Measurements from ENCODE around the gene MEGF10. TPM values are rescaled to one million over a fixed set of nuclear protein-coding genes. Genes with fewer than 3 reads are reported as not detected.

MEGF10 gene
- total RNA-seq, 1 donor from 2014 or later, result 96.1 TPM

GRCh38 chr5:127409921-127410675, 119.5 kb downstream of the MEGF10 start:
- H3K4me3 Mint-ChIP-seq, result no peak overlapping the region
- no peak overlapping the region for H3K27ac Mint-ChIP-seq (ENCODE audit: unreplicated experiment)
- H3K4me1 Mint-ChIP-seq, result peaks cover 20% of the 10 kb centered on the region
- no peaks in the 10 kb centered on the region for H3K27me3 Mint-ChIP-seq (ENCODE audit: low read depth)
- H3K9me3 Mint-ChIP-seq, result no peaks in the 10 kb centered on the region
- DNase-seq (ENCODE audit: low read depth, low spot score), result no peak
- TF ChIP-seq, protein P1, sequence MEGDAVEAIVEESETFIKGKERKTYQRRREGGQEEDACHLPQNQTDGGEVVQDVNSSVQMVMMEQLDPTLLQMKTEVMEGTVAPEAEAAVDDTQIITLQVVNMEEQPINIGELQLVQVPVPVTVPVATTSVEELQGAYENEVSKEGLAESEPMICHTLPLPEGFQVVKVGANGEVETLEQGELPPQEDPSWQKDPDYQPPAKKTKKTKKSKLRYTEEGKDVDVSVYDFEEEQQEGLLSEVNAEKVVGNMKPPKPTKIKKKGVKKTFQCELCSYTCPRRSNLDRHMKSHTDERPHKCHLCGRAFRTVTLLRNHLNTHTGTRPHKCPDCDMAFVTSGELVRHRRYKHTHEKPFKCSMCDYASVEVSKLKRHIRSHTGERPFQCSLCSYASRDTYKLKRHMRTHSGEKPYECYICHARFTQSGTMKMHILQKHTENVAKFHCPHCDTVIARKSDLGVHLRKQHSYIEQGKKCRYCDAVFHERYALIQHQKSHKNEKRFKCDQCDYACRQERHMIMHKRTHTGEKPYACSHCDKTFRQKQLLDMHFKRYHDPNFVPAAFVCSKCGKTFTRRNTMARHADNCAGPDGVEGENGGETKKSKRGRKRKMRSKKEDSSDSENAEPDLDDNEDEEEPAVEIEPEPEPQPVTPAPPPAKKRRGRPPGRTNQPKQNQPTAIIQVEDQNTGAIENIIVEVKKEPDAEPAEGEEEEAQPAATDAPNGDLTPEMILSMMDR (conservative IDR thresholded peaks at IDR 0.05), result no peak
- peaks cover 3% of the 10 kb centered on the region for H3K36me3 Mint-ChIP-seq (ENCODE audit: low read depth)

- TF ChIP-seq, protein P1 (conservative IDR thresholded peaks at IDR 0.05), result no peak
- no peak overlapping the region for H3K4me3 Mint-ChIP-seq
- peaks cover 6% of the 10 kb centered on the region for H3K36me3 Mint-ChIP-seq (ENCODE audit: low read depth)
- DNase-seq (ENCODE audit: low read depth, low spot score), result no peak
- H3K9me3 Mint-ChIP-seq, result no peaks in the 10 kb centered on the region
- H3K27ac Mint-ChIP-seq (ENCODE audit: unreplicated experiment), result no peak overlapping the region
- peaks cover 20% of the 10 kb centered on the region for H3K4me1 Mint-ChIP-seq
- no peaks in the 10 kb centered on the region for H3K27me3 Mint-ChIP-seq (ENCODE audit: low read depth)
Observed at GRCh38 chr5:127410959-127411358, 120.4 kb downstream of the MEGF10 start.

DNA sequence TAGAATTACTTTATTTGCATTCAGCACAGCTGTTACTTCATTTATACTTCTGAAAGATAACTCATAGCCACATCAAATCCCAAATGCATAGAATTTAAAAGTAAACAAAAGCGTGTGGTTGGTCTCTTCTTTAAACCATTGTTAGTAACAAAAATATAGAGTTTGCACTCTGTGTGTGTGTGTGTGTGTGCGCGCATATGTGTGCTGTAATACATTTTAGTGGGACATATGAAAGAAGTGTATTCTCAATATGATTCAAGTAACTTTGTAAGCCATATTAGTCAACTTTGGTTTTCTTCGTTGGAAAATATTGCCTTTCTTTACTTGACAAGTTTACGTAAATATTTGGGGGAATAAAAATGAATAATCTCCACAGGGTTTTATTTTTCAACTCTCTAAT, 120.8 kb downstream of the MEGF10 start:
- Mint-ChIP-seq H3K4me1 (peaks cover 17% of the 10 kb centered on the region), H3K27me3 (ENCODE audit: low read depth) (no peaks in the 10 kb centered on the region), H3K9me3 (no peaks in the 10 kb centered on the region), H3K4me3 (no peak overlapping the region), H3K36me3 (ENCODE audit: low read depth) (peaks cover 7% of the 10 kb centered on the region), H3K27ac (ENCODE audit: unreplicated experiment) (no peak overlapping the region)
- TF ChIP-seq, protein P1 (conservative IDR thresholded peaks at IDR 0.05), result no peak
- DNase-seq (ENCODE audit: low read depth, low spot score), result no peak

GRCh38 chr5:127412698-127413097, 122.1 kb downstream of the MEGF10 start:
- Mint-ChIP-seq H3K4me3 (no peak overlapping the region), H3K4me1 (peaks cover 23% of the 10 kb centered on the region), H3K27ac (ENCODE audit: unreplicated experiment) (no peak overlapping the region), H3K9me3 (no peaks in the 10 kb centered on the region), H3K36me3 (ENCODE audit: low read depth) (peaks cover 8% of the 10 kb centered on the region), H3K27me3 (ENCODE audit: low read depth) (no peaks in the 10 kb centered on the region)
- no peak for DNase-seq (ENCODE audit: low read depth, low spot score)
- TF ChIP-seq, protein P1 (conservative IDR thresholded peaks at IDR 0.05), result no peak

GRCh38 chr5:127415034-127415433, 124.4 kb downstream of the MEGF10 start:
- TF ChIP-seq, protein P1 (conservative IDR thresholded peaks at IDR 0.05), result no peak
- H3K36me3 Mint-ChIP-seq (ENCODE audit: low read depth), result peaks cover 14% of the 10 kb centered on the region
- H3K4me3 Mint-ChIP-seq, result no peak overlapping the region
- H3K27me3 Mint-ChIP-seq (ENCODE audit: low read depth), result no peaks in the 10 kb centered on the region
- H3K9me3 Mint-ChIP-seq, result no peaks in the 10 kb centered on the region
- DNase-seq (ENCODE audit: low read depth, low spot score), result no peak
- H3K27ac Mint-ChIP-seq (ENCODE audit: unreplicated experiment), result no peak overlapping the region
- peaks cover 45% of the 10 kb centered on the region for H3K4me1 Mint-ChIP-seq

Data from neural crest cell (in vitro differentiated cells).